GM04503 (cell line): ENCODE measurements around the gene KLF12.

ENCODE experiments used
- DNase-seq: peaks from one replicate; pipeline ENCODE4 v3.0.0-alpha.2; 2012; ENCODE audit warnings: low read depth

The KLF12 gene

DNA sequence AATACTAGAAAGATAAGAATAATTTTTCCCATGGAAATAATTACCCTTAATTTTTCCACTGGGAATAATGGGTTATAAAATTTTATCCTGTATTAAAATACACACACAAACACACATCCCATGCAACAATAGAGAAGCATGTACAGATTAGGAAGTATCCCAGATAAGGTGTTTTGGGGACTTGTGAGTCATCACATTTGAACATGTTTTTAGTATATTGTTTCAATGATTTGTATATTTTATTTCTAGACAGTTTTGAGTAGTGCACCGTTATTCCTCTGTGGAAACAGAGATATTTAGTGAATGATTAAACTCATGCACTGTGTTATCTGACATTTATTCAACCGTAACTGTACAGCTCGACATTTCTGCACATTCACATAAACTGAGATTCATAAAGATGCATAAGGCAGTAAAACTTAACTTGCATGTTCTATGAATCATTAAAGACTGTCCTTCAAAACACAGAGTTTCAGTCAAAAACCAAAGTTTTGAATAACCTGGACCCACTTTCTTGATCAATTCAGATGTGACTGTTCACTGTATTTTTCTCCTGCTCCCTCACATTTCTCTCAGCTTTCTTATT is 30.1 kb downstream of the KLF12 start:
- no peak for DNase-seq

DNA sequence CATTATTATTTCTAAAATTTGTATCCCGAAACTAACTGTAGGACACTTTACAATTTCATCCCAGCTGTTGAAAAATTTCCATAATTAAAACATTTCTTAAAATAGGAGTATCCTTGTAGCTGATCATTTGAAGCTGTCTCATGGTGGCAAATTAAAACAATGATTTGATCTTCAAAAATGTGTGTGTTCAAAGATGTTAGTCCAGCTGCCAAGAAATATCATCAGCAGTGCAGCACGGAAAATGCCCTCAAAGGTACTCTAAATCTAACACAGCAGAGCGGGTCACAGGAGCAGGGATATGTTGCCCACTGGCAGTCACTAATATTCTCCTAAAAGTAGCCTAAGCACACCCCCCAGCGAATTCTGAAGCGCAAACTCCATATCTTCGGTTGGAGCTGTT is 31.0 kb downstream of the KLF12 start:
- DNase-seq = no peak

DNA sequence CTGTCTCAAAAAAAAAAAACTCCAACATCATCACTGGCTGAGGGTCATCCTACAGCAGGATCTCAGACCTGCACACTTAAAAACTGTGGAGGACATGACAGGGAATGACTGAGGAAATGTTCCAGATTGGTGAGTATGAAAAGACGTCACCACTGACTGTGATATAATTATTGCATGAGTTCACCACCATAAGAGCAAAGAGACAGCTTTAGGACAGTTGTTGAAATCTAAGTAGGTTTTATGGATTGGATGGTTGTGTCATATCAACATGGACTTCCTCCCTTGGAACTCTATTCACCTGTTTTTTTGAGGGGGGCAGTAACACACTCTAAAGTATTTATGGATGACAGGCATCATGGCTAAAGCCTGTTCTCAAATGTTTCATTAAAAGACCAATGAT is 31.5 kb downstream of the KLF12 start:
- DNase-seq = no peak

DNA sequence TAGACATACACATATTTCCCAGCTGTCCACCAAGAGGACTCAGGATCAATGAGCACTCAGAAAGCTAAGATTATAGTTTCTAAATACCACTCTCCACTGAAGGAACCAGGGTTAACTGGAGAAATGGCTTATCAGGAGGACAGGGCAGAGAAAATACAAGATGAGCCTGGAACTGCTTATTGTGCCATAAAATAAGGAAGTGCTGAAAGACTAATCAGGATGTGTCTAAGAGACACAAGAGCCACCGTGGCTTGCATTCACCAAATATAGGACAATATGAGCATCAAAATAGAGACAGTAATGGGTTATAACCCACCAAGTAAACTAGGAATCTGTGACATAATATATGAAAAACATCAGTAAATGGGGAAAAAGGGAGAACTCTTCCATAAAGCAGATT is 32.8 kb downstream of the KLF12 start:
- no peak for DNase-seq

DNA sequence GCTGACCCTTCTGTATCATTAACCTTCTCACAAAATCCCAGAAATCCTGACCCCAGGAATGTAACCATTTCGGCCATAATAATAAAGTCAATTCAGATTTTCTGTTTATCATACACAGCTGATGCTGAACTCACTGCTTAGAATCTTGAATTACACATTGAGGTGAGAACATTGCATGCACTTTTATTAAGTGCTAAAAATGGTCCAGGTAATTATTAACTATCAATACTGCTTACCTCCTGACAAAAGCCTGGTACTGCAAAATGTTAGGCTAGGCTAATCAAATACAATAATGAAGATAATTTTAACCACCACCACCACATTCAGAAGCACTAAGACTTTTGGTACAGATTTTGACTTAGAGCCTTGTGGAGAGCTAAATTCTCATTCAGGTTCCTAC is 36.1 kb downstream of the KLF12 start:
- no peak for DNase-seq

DNA sequence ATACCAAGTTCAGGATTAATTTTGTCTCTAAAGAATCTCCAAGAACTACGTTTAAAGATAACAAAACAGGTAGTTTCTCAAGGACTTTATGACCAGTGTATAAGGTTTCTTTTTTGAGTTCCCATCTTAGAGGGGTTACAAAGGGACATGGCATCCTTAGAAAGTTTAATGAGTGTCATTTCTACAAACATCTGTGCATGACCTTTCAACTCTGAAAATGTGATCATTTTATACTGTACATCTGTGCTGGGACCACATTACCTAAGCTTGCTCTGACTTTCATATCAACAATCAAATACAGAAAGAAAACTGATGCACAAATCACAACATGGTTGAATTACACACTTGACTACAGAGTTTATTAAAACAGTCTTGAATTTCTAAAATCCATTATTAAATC is 37.1 kb downstream of the KLF12 start:
- no peak for DNase-seq

DNA sequence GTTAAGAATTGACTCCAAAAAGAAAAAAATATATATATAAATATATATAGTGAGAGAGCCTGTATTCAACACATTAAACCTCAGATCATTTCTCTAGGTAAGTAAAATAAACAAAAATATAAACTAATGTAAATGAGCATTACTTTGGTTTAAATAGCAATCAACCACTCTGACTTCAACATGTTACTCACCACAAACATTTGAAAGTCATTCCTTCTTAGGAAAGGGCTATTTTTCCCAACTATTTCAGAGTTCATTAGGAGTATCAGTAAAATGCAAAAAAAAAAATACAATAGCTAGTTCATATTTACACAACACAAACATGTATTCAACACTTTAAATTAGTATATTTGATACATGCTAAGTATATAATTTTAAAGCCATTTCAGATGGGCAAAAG is 40.5 kb downstream of the KLF12 start:
- DNase-seq = no peak

DNA sequence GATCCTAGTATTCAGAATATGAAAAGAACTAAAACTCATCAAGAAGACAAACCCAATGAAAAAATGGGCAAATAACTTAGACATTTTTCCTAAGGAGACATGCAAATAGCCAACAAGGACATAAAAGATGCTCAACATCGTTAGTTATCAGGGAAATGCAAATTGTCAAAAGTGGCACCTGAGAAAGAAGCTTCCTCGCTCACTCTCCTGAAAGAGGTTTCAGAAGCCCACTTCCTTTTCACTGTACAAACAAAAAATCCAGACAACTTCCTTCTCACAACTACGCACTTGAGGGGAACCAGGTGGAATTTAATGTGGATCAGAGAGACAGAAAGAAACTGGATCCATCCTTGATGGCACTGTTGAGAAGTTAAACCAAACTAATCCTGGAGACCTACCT is 41.5 kb downstream of the KLF12 start:
- DNase-seq = no peak

DNA sequence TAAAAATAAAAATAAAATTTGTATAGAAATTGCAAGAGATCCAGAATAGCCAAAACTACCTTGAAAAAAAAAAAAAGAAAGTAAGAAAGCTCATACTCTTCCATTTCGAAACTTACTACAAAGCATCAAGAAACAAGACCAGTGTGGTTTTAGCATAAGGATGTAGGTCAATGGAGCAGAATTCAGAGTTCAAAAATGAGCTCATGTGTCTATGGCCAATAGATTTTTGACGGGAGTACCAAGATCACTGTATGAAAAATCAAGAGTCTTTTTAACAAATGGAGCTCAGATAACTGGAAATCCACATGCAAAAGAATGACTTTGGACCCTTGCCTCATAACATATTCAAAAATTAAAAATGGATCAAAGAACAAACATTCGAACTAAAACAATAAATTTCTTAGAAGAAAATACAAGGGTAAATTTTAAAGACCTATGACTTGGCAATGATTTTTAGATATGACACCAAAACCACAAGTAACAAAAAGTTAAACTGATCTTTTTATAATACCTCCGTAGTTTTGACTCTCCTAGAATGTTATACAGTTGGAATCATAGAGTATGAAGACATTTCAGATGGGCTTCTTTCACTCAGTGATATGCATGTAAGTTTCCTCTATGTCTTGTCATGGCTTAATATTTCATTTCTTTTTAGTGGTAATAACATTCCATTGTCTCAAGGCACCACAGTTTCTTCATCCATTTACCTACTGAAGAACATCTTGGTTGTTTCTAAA is 43.2 kb downstream of the KLF12 start:
- DNase-seq = no peak

DNA sequence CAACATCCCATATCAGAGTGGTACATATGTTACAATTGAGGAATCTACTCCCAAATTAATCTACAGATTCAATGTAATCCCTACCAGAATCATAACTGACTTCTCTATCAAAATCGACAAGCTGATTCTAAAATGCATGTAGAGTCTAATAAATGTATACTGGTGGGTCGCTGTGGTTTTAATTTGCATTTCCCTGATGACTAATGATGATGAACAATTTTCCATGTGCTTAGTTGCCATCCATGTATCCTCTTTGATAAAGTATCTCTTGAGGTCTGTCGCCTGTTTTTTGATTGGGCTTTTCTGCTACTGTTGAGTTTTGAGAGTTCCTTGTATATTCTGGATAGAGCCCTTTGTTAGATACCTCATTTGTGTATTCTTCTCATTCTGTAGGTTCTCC is 43.8 kb downstream of the KLF12 start:
- DNase-seq = no peak

DNA sequence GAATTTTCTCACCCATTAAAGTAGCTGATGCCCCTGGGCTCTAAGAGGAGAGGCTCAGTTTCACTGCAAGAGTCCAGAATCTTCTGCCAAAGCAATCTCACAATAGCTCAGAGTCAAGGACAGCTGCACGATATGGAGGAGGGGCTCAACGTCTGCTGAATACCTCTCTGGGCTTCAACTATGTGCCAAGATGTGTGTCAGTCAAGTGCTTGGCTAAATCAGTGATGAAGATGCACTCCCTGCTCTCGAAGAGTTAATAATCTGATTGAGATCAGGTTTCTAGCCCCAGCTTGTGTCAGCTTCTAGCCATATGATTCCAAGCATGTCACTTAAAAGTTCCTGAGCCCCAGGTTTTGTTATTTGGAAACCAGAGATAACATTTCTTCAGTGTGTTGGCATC is 46.8 kb downstream of the KLF12 start:
- no peak for DNase-seq
